SK-MEL-5 (cell line): ENCODE results near the gene ABLIM3. TPM values are rescaled to one million over a fixed set of nuclear protein-coding genes. Genes with fewer than 3 reads are reported as not detected.

Source experiments
- DNase-seq: peaks from one replicate; pipeline ENCODE4 v3.0.0-alpha.2; 2016; ENCODE audit warnings: low read depth, low spot score
- in situ Hi-C: cut with HindIII; loops from 2 replicates; pipeline ENCODE4 v1.10.0; 2016; ENCODE audit warnings: low sequenced_read_pairs, high pct_unique_total_duplicates, low pct_unique_long_range_greater_than_20kb
- total RNA-seq: library from RNA; depleted of rRNA; stranded (reverse); fragments of >200 nt; shearing (Covaris generic); gene quantifications from 2 replicates; pipeline ENCODE4 v1.2.3, GENCODE V29; 2014

Gene ABLIM3
- total RNA-seq, 1 experiment from 2014 or later, result 0.58 TPM

DNA sequence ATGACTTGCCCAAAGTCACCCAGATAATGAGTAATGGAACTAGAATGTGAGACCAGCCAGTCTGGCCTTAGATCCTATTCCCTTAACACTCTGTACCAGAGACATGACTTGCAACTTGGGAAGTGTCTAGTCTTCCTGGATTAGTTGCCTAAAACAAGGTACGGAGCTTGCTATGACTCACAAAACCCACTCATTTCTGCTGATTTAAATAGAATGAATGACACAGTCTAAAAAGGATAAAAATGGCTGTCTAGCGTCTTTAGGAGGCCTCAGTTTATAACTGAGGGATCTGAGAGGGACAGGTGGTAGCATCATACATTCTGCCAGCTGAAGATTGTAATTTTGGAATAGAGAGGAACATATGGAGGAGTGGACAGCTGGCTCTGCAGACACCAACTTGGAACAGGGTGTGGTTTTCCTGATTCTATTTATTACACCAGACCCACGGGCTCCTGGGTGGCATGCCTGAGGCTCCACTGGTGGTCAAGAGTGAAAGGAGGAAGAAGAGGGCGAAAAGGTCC is 62.7 kb downstream of the ABLIM3 start:
- in situ Hi-C loops, result no loop called here
- DNase-seq, result no peak

DNA sequence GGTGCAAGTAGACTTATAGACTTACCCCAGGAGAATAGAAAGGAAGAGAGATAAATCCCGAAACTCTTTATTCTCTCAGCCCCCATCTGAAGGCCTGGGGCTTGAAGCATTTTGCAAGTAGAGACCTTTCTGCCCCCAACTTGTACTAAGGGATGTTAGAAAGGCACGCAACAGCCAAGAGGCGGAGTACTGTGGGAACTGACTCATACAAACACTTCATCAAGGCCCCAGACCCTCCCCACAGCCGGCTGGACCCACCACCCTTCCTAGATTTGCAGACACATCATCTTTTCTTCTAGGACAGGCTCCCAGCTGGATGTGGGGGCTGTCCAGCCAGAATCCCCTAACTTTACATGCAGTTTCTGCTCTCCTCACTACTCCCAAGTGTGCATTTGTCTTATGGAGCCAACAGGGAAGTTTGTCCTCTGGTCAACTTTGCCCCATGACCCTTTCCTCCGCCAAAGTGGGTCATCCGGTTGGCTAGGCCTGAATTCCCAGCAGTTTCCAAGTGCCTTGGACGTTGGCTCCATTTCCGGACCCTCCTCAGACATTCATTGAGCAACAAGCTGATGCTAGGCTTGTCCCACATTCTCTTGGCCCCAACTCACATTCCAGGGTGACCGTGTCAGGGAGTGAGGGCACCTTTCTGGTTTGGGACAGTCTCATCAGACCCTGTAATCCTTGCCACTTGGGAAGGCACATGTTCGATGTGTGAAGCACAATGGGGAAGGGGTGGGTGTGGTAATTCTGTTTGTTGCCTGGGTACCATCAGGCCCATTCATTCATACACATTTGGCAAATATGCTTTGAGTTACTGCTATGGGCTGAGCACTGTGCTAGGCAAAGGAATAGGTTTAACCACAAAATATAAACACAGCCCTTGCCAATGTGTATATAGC is 64.6 kb downstream of the ABLIM3 start:
- in situ Hi-C loops, result no loop called here

DNA sequence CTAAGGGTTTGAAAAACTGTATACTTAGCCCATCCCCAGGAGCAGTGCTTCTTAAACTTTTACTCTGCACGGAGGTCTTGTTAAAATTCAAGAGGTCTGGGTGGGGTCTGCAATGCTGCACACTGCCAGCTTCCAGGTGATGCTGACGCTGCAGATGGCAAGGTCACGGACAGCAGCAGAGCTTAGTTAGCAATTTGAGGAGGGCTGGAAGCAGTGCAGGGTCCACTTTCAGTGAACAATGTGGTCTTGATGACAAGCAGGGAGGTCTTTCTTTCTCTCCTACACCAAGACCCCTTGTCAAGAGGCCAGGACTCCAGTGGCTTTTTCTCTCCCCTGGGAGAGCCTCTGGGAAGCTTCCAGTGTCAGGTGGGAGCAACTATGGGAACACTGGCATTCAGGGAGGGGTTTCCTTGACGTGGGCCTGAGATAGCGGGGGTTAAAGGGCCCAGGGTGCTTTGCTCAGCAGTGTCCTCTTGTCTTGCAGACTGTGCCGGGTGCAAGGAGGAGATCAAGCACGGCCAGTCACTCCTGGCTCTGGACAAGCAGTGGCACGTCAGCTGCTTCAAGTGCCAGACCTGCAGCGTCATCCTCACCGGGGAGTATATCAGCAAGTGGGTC is 65.3 kb downstream of the ABLIM3 start:
- DNase-seq, result no peak
- in situ Hi-C loops, result no loop called here

More for the DNA sequence above, 64.6 kb downstream of the ABLIM3 start:
- DNase-seq, result no peak

- DNase-seq, result no peak
- in situ Hi-C loops, result no loop called here
Measured at GRCh38 chr5:149207831-149208230, 66.5 kb downstream of the ABLIM3 start.

GRCh38 chr5:149210225-149210624 is 68.9 kb downstream of the ABLIM3 start:
- no peak for DNase-seq
- in situ Hi-C loops, result no loop called here

- in situ Hi-C loops, result no loop called here
Measured at GRCh38 chr5:149210968-149211490, 69.7 kb downstream of the ABLIM3 start.

GRCh38 chr5:149211566-149211965 is 70.3 kb downstream of the ABLIM3 start:
- in situ Hi-C loops, result no loop called here
- no peak for DNase-seq

More at GRCh38 chr5:149210968-149211490, 69.7 kb downstream of the ABLIM3 start:
- no peak for DNase-seq

DNA sequence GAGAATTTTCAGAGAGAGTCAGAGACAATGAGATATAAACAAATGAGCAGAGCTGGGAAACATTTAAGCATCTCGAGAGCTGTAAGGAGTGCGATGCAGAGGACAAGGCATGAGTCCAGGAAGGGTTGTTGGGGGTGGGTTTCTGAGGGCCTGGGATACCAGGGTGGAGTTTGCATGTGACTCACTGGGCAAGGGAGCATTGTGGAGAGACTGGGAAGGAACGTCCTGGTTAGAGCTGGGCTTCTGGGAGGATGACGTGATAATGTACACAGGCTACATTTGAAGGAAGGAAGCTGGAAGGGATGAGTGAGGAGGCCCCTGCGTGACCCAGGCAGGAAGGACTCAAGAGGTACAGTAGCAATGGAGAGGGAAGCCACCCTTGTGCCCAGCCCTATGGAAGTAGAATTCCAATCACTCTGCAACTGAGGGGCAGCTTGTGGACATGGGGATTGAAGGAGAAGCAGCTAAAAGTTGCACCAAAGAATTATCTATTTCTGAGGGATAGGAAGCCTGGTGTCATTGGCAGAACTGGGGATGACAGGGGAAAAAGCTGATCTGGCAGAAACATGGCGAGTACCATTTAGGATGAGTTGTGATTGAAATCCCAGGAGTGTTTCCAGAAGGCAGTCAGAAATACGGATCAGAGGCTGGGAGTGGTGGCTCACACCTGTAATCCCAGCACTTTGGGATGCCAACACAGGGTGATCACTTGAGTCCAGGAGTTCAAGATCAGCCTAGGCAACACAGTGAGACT is 71.1 kb downstream of the ABLIM3 start:
- in situ Hi-C loops, result no loop called here

GRCh38 chr5:149213264-149213880 is 72.1 kb downstream of the ABLIM3 start:
- in situ Hi-C loops, result no loop called here
- DNase-seq, result no peak

More for the DNA sequence above, 71.1 kb downstream of the ABLIM3 start:
- no peak for DNase-seq

DNA sequence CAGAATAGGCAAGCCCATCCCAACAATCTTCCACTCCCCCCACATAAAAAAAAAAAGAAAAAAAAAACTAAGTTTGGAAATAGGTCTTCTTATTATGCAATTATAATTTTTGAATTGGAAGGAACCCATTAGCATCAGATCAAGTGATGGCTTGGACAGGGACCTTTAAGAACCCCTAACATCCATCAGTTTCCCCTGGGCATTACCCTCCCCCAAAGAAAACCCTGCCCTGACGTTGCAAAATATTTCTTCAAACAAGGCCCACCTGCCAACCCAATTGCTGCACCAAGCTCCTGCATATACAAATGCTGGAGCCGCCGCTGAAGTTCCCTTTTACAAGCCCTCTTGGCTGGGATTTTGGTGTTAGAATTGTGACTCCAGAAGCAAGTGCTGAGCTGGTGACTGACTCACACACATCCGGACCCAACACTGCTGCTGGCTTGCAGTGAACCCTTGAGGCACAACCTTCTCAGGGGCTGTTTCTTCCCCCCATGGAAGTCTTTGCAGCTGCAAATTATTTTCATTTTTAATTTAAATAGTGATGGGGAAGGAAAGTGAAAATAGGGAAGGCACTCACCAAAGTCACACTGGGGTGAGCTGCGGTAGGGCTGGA is 74.3 kb downstream of the ABLIM3 start:
- no peak for DNase-seq
- in situ Hi-C loops, result no loop called here

DNA sequence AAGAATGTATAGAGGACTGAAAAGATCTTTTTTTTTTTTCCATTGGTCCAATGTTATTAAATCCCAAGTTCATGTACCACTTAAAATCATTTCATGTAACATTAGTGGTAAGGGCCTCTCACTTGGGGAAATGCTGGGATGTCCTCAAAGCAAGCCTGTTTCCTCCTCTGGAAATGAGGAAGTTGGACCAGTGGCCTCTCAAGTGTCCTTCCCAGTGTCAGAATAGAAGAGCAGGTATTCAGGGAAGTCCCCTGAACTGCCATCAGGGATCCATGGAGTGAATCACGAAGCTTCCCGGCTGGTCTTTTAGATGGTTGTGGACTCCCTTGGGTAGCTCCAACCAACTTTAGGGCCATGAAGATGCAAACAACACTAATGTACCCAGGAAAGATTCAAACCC is 75.2 kb downstream of the ABLIM3 start:
- no peak for DNase-seq
- in situ Hi-C loops, result no loop called here

DNA sequence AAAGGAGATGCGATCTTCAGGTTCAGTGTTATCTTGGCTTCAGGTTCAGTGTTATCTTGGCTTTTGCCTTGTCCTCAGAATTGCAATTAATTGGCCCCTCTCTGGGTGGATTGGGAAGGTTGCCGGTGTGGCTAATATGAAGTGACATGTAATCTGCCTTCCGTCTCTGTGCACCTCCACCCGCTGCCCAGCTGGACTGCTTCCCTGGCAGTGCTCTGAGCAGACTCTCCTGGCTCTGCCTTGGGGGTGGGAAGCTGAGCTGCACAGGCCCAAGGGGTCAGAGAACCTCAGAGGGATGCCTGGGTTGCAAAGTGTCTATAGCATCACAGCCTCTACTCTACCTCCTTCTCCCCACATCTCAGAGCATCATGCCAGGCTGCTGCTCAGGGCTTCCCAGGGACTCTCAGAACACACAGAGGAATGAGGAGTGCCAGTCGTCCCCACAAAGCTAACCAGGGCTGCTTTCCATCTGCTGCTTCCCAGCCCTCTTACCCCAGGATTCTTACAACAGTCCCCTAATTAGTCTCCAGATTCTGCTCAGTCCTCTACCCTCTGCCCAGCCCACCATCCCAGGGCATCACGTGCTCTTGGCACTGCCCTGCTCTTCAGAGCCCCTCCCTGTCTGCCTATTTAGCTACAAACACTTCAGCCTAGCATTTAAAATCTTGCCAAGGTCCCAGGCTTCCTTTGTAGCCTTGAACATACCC is 76.0 kb downstream of the ABLIM3 start:
- no peak for DNase-seq
- in situ Hi-C loops, result no loop called here

DNA sequence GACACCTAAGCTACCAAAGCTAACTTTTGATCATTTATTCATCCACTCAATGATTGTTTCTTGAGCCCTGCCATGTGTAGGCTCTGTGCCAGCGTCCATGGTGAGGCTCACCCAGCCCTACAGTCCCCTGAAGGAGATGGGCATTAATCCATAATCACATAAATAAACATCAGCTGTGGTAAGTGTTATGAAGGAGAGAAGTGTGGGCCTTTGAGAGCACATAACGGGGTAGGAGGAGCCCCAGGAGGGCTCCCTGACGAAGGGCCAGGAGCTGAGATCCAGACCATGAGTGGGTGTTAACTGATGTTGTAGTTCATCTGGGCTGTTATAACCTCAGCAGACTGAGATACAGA is 76.5 kb downstream of the ABLIM3 start:
- DNase-seq, result no peak
- in situ Hi-C loops, result no loop called here

DNA sequence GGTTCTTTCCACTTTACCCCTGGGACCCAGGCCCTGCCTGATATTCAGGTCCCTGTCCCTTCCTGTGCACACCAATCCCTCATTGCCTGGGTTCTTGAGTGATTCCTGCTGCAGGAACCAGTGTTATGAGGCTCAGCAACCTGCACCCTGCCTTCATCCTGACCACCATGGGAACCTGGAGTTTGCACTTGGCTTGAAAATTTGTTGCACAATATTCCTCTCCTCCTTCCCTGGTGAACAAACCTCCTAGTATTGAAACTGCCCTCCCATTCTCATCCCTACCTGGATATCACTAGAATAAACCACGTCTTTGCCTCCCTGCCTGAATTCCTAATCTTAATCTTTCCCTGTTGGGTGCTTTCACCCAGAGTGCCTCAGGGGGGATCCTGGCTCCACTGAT is 78.3 kb downstream of the ABLIM3 start:
- in situ Hi-C loops, result no loop called here
- no peak for DNase-seq

DNA sequence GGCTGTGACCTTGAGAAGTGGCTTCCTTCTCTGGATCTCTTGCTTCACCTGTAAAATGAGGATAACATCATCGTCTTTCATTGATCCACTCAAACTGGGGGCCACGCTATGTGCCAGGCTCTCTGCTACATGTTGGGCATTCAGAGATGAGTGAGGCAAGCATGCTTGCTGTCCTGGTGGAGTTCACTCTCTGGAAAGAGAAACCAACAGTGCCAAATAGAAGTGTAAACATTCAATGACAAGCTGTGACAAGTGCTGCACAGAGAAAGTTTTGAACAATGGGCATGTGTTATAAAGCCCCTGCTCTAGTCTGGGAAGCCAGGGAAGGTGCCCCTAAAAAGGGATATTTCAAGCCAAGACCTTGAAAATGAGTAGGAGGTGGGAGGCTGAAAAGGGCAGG is 79.5 kb downstream of the ABLIM3 start:
- in situ Hi-C loops, result no loop called here
- DNase-seq, result no peak

GRCh38 chr5:149221326-149221725 is 80.0 kb downstream of the ABLIM3 start:
- in situ Hi-C loops, result no loop called here
- no peak for DNase-seq
